Smooth muscle cell (in vitro differentiated cells): Measurements from ENCODE around the gene LGI4. TPM values are rescaled to one million over a fixed set of nuclear protein-coding genes. Genes with fewer than 3 reads are reported as not detected.

Experiments used
- DNase-seq: peaks from one replicate; lab custom pipeline; 2025; ENCODE audit not compliant: unreplicated experiment; lab: John Stamatoyannopoulos, UW
- H2AFZ ChIP-seq: fragments of 200-600 bp; sonication (generic); 2 replicates; pipeline ENCODE4 v1.6.0; 2016; ENCODE audit warnings: antibody characterized with exemption, low read depth, mild to moderate bottlenecking
- H3F3A ChIP-seq: fragments of 200-600 bp; sonication (generic); 2 replicates; pipeline ENCODE4 v1.6.0; 2017; ENCODE audit warnings: antibody characterized with exemption, low read depth
- H3K27ac ChIP-seq: fragments of 200-600 bp; sonication (generic); 2 replicates; pipeline ENCODE4 v1.5.1; 2016; ENCODE audit warnings: low read depth, mild to moderate bottlenecking
- H3K27me3 ChIP-seq: fragments of 200-600 bp; sonication (generic); 2 replicates; pipeline ENCODE4 v1.6.1; 2016; ENCODE audit warnings: low read depth, mild to moderate bottlenecking
- H3K36me3 ChIP-seq: fragments of 200-600 bp; sonication (generic); 2 replicates; pipeline ENCODE4 v1.5.1; 2016; ENCODE audit warnings: low read depth
- H3K4me1 ChIP-seq: fragments of 200-600 bp; sonication (generic); 2 replicates; pipeline ENCODE4 v1.5.1; 2016; ENCODE audit warnings: low read depth
- H3K4me2 ChIP-seq: fragments of 200-600 bp; sonication (generic); 2 replicates; pipeline ENCODE4 v1.6.0; 2016; ENCODE audit warnings: mild to moderate bottlenecking
- H3K4me3 ChIP-seq: fragments of 200-600 bp; sonication (generic); 2 replicates; pipeline ENCODE4 v1.5.1; 2016; ENCODE audit warnings: mild to moderate bottlenecking
- H3K79me2 ChIP-seq: fragments of 200-600 bp; sonication (generic); 2 replicates; pipeline ENCODE4 v1.6.0; 2016; ENCODE audit warnings: low read depth, mild to moderate bottlenecking
- H3K9ac ChIP-seq: fragments of 200-600 bp; sonication (generic); 2 replicates; pipeline ENCODE4 v1.6.0; 2016; ENCODE audit warnings: low read depth
- H3K9me3 ChIP-seq: fragments of 200-600 bp; sonication (generic); replicated peaks from 2 replicates; pipeline ENCODE4 v1.5.1; 2016; ENCODE audit warnings: low read depth
- H4K20me1 ChIP-seq: fragments of 200-600 bp; sonication (generic); 2 replicates; pipeline ENCODE4 v1.6.0; 2016; ENCODE audit warnings: low read depth
- CTCF ChIP-seq: fragments of 200-600 bp; sonication (generic); IDR thresholded peaks from 2 replicates; pipeline ENCODE4 v1.5.1; 2017; ENCODE audit warnings: borderline replicate concordance, mild to moderate bottlenecking, antibody characterized with exemption; ENCODE audit not compliant: insufficient read depth, poor library complexity, severe bottlenecking
- WGBS: methylation state at CpG from one replicate; pipeline ENCODE4 v1.1.7; 2016; ENCODE audit warnings: low lambda C conversion rate; 5-methylcytosine and 5-hydroxymethylcytosine counted together
- polyA plus RNA-seq: library from polyadenylated mRNA; unstranded; fragments of >200 nt; fragmentation: Nextera tagmentation; extraction: Ambion mirVana; gene quantifications from 2 replicates; pipeline ENCODE4 v1.2.1, GENCODE V29; 2016
- total RNA-seq: library from RNA; depleted of rRNA; stranded (reverse); fragments of >200 nt; gene quantifications from 2 replicates; pipeline ENCODE4 v1.2.3, GENCODE V29; 2014

LGI4 gene
- total and polyA plus RNA-seq, 2 experiments from 2014 or later = 0.17 to 0.22 TPM

GRCh38 chr19:35125749-35126623, 8.9 kb downstream of the LGI4 start:
- Histone ChIP-seq H3K4me1 (peaks cover 10% of the 10 kb centered on the region), H3K4me2 (no peak overlapping the region), H3F3A (no peaks in the 10 kb centered on the region), H3K9me3 (no peaks in the 10 kb centered on the region), H3K4me3 (no peak overlapping the region), H3K36me3 (no peaks in the 10 kb centered on the region), H3K27me3 (no peaks in the 10 kb centered on the region), H3K9ac (no peak overlapping the region), H3K27ac (no peak overlapping the region), H3K79me2 (no peaks in the 10 kb centered on the region), H4K20me1 (no peaks in the 10 kb centered on the region), H2AFZ (no peak overlapping the region)
- DNase-seq = no peak
- no peak for TF ChIP-seq CTCF
- WGBS = 95% methylated on average over 33 of the region's 35 CpGs

GRCh38 chr19:35125270-35125717, 9.6 kb downstream of the LGI4 start:
- Histone ChIP-seq H3K9ac (no peak overlapping the region), H3K9me3 (no peaks in the 10 kb centered on the region), H4K20me1 (no peaks in the 10 kb centered on the region), H3K79me2 (no peaks in the 10 kb centered on the region), H3K4me2 (no peak overlapping the region), H3K4me1 (peaks cover 10% of the 10 kb centered on the region), H3K27me3 (no peaks in the 10 kb centered on the region), H3K27ac (no peak overlapping the region), H3F3A (no peaks in the 10 kb centered on the region), H2AFZ (no peak overlapping the region), H3K4me3 (no peak overlapping the region), H3K36me3 (no peaks in the 10 kb centered on the region)
- no peak for DNase-seq
- no peak for TF ChIP-seq CTCF
- 95% methylated on average over 18 of the region's 19 CpGs for WGBS

GRCh38 chr19:35124098-35125060, 10.5 kb downstream of the LGI4 start:
- WGBS = 76% methylated on average over 42 of the region's 42 CpGs
- H3K27me3 ChIP-seq = no peaks in the 10 kb centered on the region
- peaks cover 10% of the 10 kb centered on the region for H3K4me1 ChIP-seq
- no peaks in the 10 kb centered on the region for H4K20me1 ChIP-seq
- DNase-seq = no peak
- no peak overlapping the region for H3K27ac ChIP-seq
- peak overlapping the region; percentile 21 for H3K4me3 ChIP-seq
- no peaks in the 10 kb centered on the region for H3K79me2 ChIP-seq
- no peak for TF ChIP-seq CTCF
- peak overlapping the region; percentile 69 for H3K4me2 ChIP-seq
- H2AFZ ChIP-seq = peak overlapping the region; percentile 48
- H3F3A ChIP-seq = no peaks in the 10 kb centered on the region
- no peak overlapping the region for H3K9ac ChIP-seq
- H3K9me3 ChIP-seq = no peaks in the 10 kb centered on the region
- H3K36me3 ChIP-seq = no peaks in the 10 kb centered on the region
